ENCODE results near the gene SERPINA5.
A peak's percentile ranks its signal among the peaks of the same experiment; 100 is the strongest.

SERPINA5 gene

GRCh38 chr14:94543449-94544124, 37.6 kb upstream of the SERPINA5 start:
- peak in 1 of 2 donors; percentile 31 for DNase-seq
- peaks cover 0 to 10% of the 10 kb centered on the region in 2 donors for H3K27me3 ChIP-seq
- intact Hi-C loops (cut with DNase I; ENCODE audit: low total_unique reads), result no loop called here

GRCh38 chr14:94544726-94545125, 36.5 kb upstream of the SERPINA5 start:
- no peak for DNase-seq
- Histone ChIP-seq H3K27ac (no peak overlapping the region), H3K4me1 (no peaks in the 10 kb centered on the region), H3K36me3 (no peaks in the 10 kb centered on the region), H3K9me3 (peaks cover 0 to 6% (median 0%) of the 10 kb centered on the region in 3 donors), H3K4me3 (no peak overlapping the region), H3K27me3 (peaks cover 0 to 10% of the 10 kb centered on the region in 2 donors)
- intact Hi-C loops (cut with DNase I; ENCODE audit: low total_unique reads), result no loop called here
- no peak for TF ChIP-seq CTCF (IDR thresholded peaks at IDR 0.05)

More at GRCh38 chr14:94543449-94544124, 37.6 kb upstream of the SERPINA5 start:
- no peaks in the 10 kb centered on the region for H3K36me3 ChIP-seq
- H3K9me3 ChIP-seq, result peaks cover 0 to 6% (median 0%) of the 10 kb centered on the region in 3 donors
- H3K4me1 ChIP-seq, result no peaks in the 10 kb centered on the region
- no peak overlapping the region for H3K27ac ChIP-seq
- no peak for TF ChIP-seq CTCF (IDR thresholded peaks at IDR 0.05)
- no peak overlapping the region for H3K4me3 ChIP-seq

- Histone ChIP-seq H3K27ac (no peak overlapping the region), H3K9me3 (peaks cover 0 to 6% (median 0%) of the 10 kb centered on the region in 3 donors), H3K4me1 (no peaks in the 10 kb centered on the region), H3K27me3 (peaks cover 0 to 10% of the 10 kb centered on the region in 2 donors), H3K4me3 (no peak overlapping the region), H3K36me3 (no peaks in the 10 kb centered on the region)
- no peak for TF ChIP-seq CTCF (IDR thresholded peaks at IDR 0.05)
- intact Hi-C loops (cut with DNase I; ENCODE audit: low total_unique reads), result no loop called here
- peak in 1 of 2 donors; percentile 43 for DNase-seq
Measured at GRCh38 chr14:94545131-94545841, 35.9 kb upstream of the SERPINA5 start.

- Histone ChIP-seq H3K27ac (no peak overlapping the region), H3K4me3 (no peak overlapping the region), H3K27me3 (peaks cover 0 to 10% of the 10 kb centered on the region in 2 donors), H3K9me3 (peaks cover 0 to 6% (median 0%) of the 10 kb centered on the region in 3 donors), H3K36me3 (no peaks in the 10 kb centered on the region), H3K4me1 (no peaks in the 10 kb centered on the region)
- no peak for TF ChIP-seq CTCF (IDR thresholded peaks at IDR 0.05)
- intact Hi-C loops (cut with DNase I; ENCODE audit: low total_unique reads), result no loop called here
- DNase-seq, result peak in 1 of 2 donors; percentile 16
Measured at GRCh38 chr14:94547151-94547680, 34.0 kb upstream of the SERPINA5 start.

GRCh38 chr14:94547726-94548125, 33.5 kb upstream of the SERPINA5 start:
- intact Hi-C loops (cut with DNase I; ENCODE audit: low total_unique reads), result no loop called here
- peaks cover 0 to 10% of the 10 kb centered on the region in 2 donors for H3K27me3 ChIP-seq
- H3K4me1 ChIP-seq, result no peaks in the 10 kb centered on the region
- no peak overlapping the region for H3K27ac ChIP-seq
- TF ChIP-seq CTCF (IDR thresholded peaks at IDR 0.05), result no peak
- no peak overlapping the region for H3K4me3 ChIP-seq
- peaks cover 0 to 6% (median 0%) of the 10 kb centered on the region in 3 donors for H3K9me3 ChIP-seq
- no peaks in the 10 kb centered on the region for H3K36me3 ChIP-seq
- no peak for DNase-seq

Measured in tibial artery (tissue), 4 donors.